Colonic mucosa (tissue), 4 donors: ENCODE data around the gene MAP3K5. TPM values are rescaled to one million over a fixed set of nuclear protein-coding genes. Genes with fewer than 3 reads are reported as not detected.
A peak's percentile ranks its signal among the peaks of the same experiment; 100 is the strongest.

Experiments used
- DNase-seq: peaks from one replicate; pipeline ENCODE4 v3.0.0-alpha.2; 2020
- H3K27ac ChIP-seq: fragments of 200-600 bp; one replicate; pipeline ENCODE4 v1.8.0; 2021
- H3K27me3 ChIP-seq: fragments of 200-600 bp; one replicate; pipeline ENCODE4 v1.8.0; 2021
- H3K36me3 ChIP-seq: fragments of 200-600 bp; one replicate; pipeline ENCODE4 v1.8.0; 2021
- H3K4me1 ChIP-seq: fragments of 200-600 bp; one replicate; pipeline ENCODE4 v1.8.0; 2021; ENCODE audit warnings: mild to moderate bottlenecking
- H3K4me3 ChIP-seq: fragments of 200-600 bp; one replicate; pipeline ENCODE4 v1.8.0; 2021
- H3K9ac ChIP-seq, 2 donors: one replicate each; pipeline ENCODE4 v1.7.0; 2013; ENCODE audit warnings: control low read depth in 2 of 2, low read depth in 2 of 2, low read length in 2 of 2
- H3K9me3 ChIP-seq: fragments of 200-600 bp; one replicate; pipeline ENCODE4 v1.8.0; 2021
- CTCF ChIP-seq: fragments of 200-600 bp; IDR thresholded peaks from one replicate; pipeline ENCODE4 v1.8.0; 2022; ENCODE audit warnings: antibody characterized with exemption, mild to moderate bottlenecking
- intact Hi-C: fragments of 100-400 bp; cut with DNase I; formaldehyde crosslinking; loops from one replicate; pipeline ENCODE4 v1.14.1; 2022
- total RNA-seq, 2 donors: library from RNA; stranded (reverse); fragmentation: NEBNext Ultra II Directional in 1 of 2; extraction: Animal tissue kit (Norgen Biotek cat#: 25700) in 1 of 2; gene quantifications; one replicate each; pipeline ENCODE4 v1.2.1, GENCODE V29; 2021
- donor health status: healthy.
- donor health status: DM: no; HTN: no; CAD: no.
- donor health status: DM: no; HTN: no; CAD: no.

MAP3K5 gene
- total RNA-seq, 2 donors from 2014 or later: 15.3 to 17.1 TPM

GRCh38 chr6:136750696-136751521, 41.4 kb downstream of the MAP3K5 start:
- Histone ChIP-seq H3K27me3 (no peaks in the 10 kb centered on the region), H3K4me1 (peaks cover 24% of the 10 kb centered on the region), H3K9ac (no peak overlapping the region), H3K4me3 (no peak overlapping the region), H3K36me3 (no peaks in the 10 kb centered on the region), H3K27ac (peak overlapping the region; percentile 71), H3K9me3 (no peaks in the 10 kb centered on the region)
- intact Hi-C loops: no loop called here
- TF ChIP-seq CTCF: no peak
- DNase-seq: peak; percentile 3

GRCh38 chr6:136749359-136749997, 42.8 kb downstream of the MAP3K5 start:
- peaks cover 24% of the 10 kb centered on the region for H3K4me1 ChIP-seq

GRCh38 chr6:136747507-136747906, 44.8 kb downstream of the MAP3K5 start:
- H3K27me3 ChIP-seq: no peaks in the 10 kb centered on the region
- no peak for TF ChIP-seq CTCF
- DNase-seq: no peak
- H3K36me3 ChIP-seq: no peaks in the 10 kb centered on the region
- no peak overlapping the region for H3K4me3 ChIP-seq
- H3K9me3 ChIP-seq: no peaks in the 10 kb centered on the region
- no peak overlapping the region for H3K9ac ChIP-seq
- intact Hi-C loops: no loop called here
- H3K27ac ChIP-seq: no peak overlapping the region
- peaks cover 22% of the 10 kb centered on the region for H3K4me1 ChIP-seq

More at GRCh38 chr6:136749359-136749997, 42.8 kb downstream of the MAP3K5 start:
- H3K27me3 ChIP-seq: no peaks in the 10 kb centered on the region
- intact Hi-C loops: no loop called here
- DNase-seq: peak; percentile 15
- H3K9ac ChIP-seq: no peak overlapping the region
- no peak overlapping the region for H3K4me3 ChIP-seq
- H3K36me3 ChIP-seq: no peaks in the 10 kb centered on the region
- TF ChIP-seq CTCF: no peak
- no peak overlapping the region for H3K27ac ChIP-seq
- H3K9me3 ChIP-seq: no peaks in the 10 kb centered on the region

- no peak overlapping the region for H3K9ac ChIP-seq
- H3K27ac ChIP-seq: no peak overlapping the region
- H3K4me1 ChIP-seq: no peaks in the 10 kb centered on the region
- no peaks in the 10 kb centered on the region for H3K36me3 ChIP-seq
- H3K9me3 ChIP-seq: no peaks in the 10 kb centered on the region
- no peak for DNase-seq
- H3K27me3 ChIP-seq: no peaks in the 10 kb centered on the region
- intact Hi-C loops: no loop called here
- no peak for TF ChIP-seq CTCF
- no peak overlapping the region for H3K4me3 ChIP-seq
Observed at GRCh38 chr6:136745300-136745699, 47.0 kb downstream of the MAP3K5 start.

- Histone ChIP-seq H3K9ac (no peak overlapping the region), H3K27ac (no peak overlapping the region), H3K4me1 (no peaks in the 10 kb centered on the region), H3K9me3 (no peaks in the 10 kb centered on the region), H3K27me3 (no peaks in the 10 kb centered on the region), H3K4me3 (no peak overlapping the region), H3K36me3 (no peaks in the 10 kb centered on the region)
- no peak for DNase-seq
- TF ChIP-seq CTCF: no peak
- intact Hi-C loops: no loop called here
Observed at GRCh38 chr6:136744889-136745288, 47.4 kb downstream of the MAP3K5 start.
